T-helper 2 cell treated with Interferon-gamma antibody and Interleukin-4, amounts not matched to agents 5 μg/mL and 100 μg/mL, for 36 hours (primary cell): ENCODE results near the gene POU2F1.

ENCODE experiments used
- DNase-seq: peaks from one replicate; pipeline ENCODE4 v3.0.0; 2021; ENCODE audit warnings: low spot score
- H3K27ac Mint-ChIP-seq: one replicate; pipeline ENCODE4 v1.8.0; 2021; ENCODE audit warnings: mild to moderate bottlenecking, mixed read lengths
- H3K27me3 Mint-ChIP-seq: one replicate; pipeline ENCODE4 v1.8.0; 2021; ENCODE audit warnings: low read depth, mixed read lengths
- H3K36me3 Mint-ChIP-seq: one replicate; pipeline ENCODE4 v1.8.0; 2021; ENCODE audit warnings: low read depth, mixed read lengths
- H3K4me1 Mint-ChIP-seq: one replicate; pipeline ENCODE4 v1.8.0; 2021; ENCODE audit warnings: low read depth, mixed read lengths
- H3K4me3 Mint-ChIP-seq: one replicate; pipeline ENCODE4 v1.8.0; 2022; ENCODE audit warnings: mild to moderate bottlenecking, moderate library complexity, mixed read lengths
- H3K9me3 Mint-ChIP-seq: one replicate; pipeline ENCODE4 v1.8.0; 2021; ENCODE audit warnings: mixed read lengths

The POU2F1 gene

DNA sequence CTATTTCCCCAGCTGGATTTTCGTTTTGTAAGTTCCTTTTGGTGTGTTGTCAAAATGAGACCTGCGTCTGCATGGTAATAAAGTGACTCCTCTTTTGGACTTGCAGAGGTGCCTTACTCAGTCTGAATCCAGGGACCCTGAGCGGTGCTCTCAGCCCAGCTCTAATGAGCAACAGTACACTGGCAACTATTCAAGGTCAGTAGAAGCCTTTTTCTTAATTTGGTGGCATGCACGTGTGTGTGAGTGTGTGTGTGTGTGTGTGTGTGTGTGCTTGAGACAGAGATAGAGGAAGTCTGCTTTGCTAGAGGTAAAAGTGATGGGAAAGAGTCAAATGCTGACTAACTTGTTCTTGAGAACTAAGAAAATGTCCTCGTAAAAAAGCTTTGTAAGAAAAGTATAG lies 192.2 kb downstream of the POU2F1 start:
- no peak for DNase-seq
- Mint-ChIP-seq H3K36me3 (peaks cover 18% of the 10 kb centered on the region), H3K27ac (no peak overlapping the region), H3K4me1 (peaks cover 9% of the 10 kb centered on the region), H3K27me3 (no peaks in the 10 kb centered on the region), H3K4me3 (no peak overlapping the region), H3K9me3 (no peaks in the 10 kb centered on the region)

DNA sequence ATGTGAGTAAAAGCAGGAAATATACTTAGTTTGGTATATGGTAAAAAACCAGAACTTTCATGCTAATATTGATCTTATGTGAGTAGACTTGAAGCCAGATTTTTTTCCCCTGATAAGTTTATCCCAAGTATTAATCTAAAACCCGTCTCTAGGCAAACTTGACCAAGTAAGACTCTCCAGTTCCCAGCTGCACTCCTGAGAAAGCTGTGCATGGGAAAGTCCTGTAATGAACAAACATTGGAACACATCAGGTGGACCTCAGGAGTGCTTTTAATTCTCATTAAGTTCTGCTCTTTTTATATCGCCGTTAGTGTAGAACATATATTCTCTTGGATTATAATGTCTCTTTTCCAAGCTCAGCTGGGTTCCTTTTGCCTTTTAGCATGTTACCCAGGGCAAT lies 192.6 kb downstream of the POU2F1 start:
- H3K9me3 Mint-ChIP-seq = no peaks in the 10 kb centered on the region
- H3K27ac Mint-ChIP-seq = no peak overlapping the region
- no peak for DNase-seq
- peaks cover 9% of the 10 kb centered on the region for H3K4me1 Mint-ChIP-seq
- no peaks in the 10 kb centered on the region for H3K27me3 Mint-ChIP-seq
- peaks cover 20% of the 10 kb centered on the region for H3K36me3 Mint-ChIP-seq
- H3K4me3 Mint-ChIP-seq = no peak overlapping the region

DNA sequence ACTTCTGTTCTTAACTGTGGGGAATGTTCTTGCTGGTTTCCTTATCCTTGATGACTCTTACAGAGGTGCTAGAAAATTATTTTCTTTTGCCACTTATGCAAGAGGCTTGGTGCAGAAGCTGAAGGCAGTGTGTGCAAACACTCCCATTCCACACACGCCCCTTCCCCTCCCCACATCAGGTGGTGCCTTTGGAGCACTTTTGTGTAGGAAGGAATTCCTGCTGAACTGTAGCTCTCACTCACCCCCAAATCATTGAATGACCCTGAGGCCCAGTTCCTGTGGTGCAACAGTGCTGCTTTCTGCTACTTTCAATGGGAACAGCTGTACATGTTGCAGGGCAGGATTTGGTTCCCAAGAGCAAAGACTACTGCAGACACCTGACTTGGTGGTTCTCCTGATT lies 195.8 kb downstream of the POU2F1 start:
- no peak overlapping the region for H3K27ac Mint-ChIP-seq
- H3K27me3 Mint-ChIP-seq = no peaks in the 10 kb centered on the region
- no peak overlapping the region for H3K4me3 Mint-ChIP-seq
- peaks cover 21% of the 10 kb centered on the region for H3K36me3 Mint-ChIP-seq
- no peaks in the 10 kb centered on the region for H3K9me3 Mint-ChIP-seq
- no peak for DNase-seq
- H3K4me1 Mint-ChIP-seq = peaks cover 7% of the 10 kb centered on the region

DNA sequence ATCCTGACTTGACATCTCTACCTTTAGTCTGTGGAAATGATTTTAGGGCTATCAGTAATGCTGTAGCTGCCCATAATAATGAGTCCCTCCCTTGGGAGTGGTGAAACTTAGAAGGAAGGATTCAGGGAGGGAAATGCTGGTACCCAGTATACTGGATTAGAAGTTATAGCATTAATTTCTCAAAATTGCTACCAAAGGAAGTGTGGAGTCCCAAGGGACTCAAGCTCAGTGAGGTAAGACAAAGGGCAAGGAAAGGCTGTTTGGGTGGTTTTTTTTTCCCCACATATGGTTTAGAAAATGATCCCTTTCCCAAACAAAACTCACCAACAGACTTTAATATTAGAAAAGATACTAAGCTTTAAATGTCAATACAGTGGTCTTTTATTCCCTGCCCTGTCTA lies 197.7 kb downstream of the POU2F1 start:
- H3K36me3 Mint-ChIP-seq = peaks cover 9% of the 10 kb centered on the region
- H3K27me3 Mint-ChIP-seq = no peaks in the 10 kb centered on the region
- H3K4me1 Mint-ChIP-seq = peaks cover 2% of the 10 kb centered on the region
- no peak overlapping the region for H3K27ac Mint-ChIP-seq
- DNase-seq = no peak
- no peaks in the 10 kb centered on the region for H3K9me3 Mint-ChIP-seq
- no peak overlapping the region for H3K4me3 Mint-ChIP-seq

DNA sequence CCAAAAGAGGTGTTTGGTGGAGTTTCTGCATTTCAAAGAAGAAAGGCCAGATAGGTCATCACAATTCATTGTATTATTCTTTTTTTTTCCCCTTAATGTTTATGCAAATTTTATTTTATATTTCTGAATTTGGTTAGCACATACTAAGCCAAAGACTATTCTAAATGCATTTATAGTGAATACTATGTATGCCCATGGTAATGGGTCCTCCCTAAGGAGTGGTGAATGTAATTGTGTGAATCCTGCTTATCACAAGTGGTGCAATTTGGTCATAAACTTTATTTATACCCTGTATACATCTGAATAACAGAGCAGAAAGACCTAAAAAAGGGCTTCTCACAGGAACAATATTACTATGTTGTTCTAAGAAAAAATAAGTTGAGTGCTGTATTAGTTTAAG lies 198.6 kb downstream of the POU2F1 start:
- Mint-ChIP-seq H3K4me1 (peaks cover 2% of the 10 kb centered on the region), H3K9me3 (no peaks in the 10 kb centered on the region), H3K36me3 (peaks cover 9% of the 10 kb centered on the region), H3K27me3 (no peaks in the 10 kb centered on the region), H3K27ac (no peak overlapping the region), H3K4me3 (no peak overlapping the region)
- DNase-seq = no peak

DNA sequence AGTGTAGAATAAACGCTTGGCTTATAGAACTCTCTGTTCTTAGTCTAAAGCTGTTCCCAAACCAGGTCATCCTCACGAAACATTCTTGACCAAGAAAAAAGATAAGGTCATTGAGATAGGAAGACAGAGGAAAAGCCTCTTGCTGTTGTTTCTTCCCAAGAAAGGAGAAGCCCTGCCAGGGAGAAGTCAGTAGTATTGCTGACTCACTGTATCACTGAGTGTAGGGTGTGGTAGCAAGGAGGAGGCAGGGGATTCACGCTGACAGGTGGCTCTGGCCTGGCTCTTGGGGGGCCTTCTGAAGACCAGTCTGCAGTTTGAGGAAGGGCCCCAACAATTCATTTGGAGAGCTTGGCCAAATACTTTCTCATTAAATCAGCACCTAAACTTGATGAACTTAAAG lies 199.8 kb downstream of the POU2F1 start:
- H3K36me3 Mint-ChIP-seq = peaks cover 9% of the 10 kb centered on the region
- no peaks in the 10 kb centered on the region for H3K9me3 Mint-ChIP-seq
- no peak overlapping the region for H3K27ac Mint-ChIP-seq
- H3K4me3 Mint-ChIP-seq = no peak overlapping the region
- H3K27me3 Mint-ChIP-seq = no peaks in the 10 kb centered on the region
- no peak for DNase-seq
- peaks cover 2% of the 10 kb centered on the region for H3K4me1 Mint-ChIP-seq

DNA sequence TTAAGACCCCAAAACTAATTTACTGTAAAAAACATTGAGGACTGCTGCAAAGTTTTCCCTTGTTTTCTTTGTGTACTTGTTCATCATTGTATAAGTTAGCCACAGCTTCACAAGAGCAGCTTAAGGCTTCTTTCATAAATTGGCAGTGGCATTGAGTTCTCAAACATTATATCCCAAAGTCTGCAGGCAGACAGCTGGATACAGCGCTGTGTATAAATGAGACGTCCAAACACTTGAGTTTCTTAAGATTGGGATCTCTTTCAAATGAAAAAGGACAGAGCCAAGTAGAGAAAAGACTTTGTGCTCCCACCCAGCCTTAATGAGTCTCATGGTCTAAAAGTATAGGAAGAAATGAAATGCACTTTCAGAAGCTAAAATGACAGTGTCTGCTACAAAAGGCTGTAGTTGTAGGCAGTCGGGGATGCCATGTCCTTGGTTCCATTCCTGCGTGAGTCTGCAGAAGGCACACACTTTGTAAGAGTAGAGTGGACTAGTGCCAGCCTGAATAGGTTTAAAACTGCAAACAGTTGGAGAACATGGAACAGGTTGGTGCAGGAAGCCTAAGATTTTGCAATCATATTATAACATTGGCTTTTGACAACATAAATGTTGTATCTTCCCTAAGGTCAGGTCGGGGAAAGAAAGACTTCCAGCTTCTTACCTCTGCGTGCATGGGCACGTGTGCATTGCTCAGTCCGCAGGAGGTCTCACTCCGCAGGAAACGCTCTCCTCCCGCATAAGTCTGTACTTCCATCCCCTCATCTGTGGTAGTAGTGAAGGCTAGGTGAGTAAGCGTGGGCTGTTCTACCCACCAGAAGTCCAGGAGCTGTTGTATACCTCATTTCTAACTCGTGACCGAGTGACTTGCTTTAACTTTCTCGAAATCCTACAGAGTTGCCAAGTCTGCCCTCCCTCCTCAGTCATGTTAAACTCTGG lies 203.3 kb downstream of the POU2F1 start:
- Mint-ChIP-seq H3K27ac (no peak overlapping the region), H3K36me3 (peaks cover 4% of the 10 kb centered on the region), H3K4me1 (peaks cover 7% of the 10 kb centered on the region), H3K9me3 (no peaks in the 10 kb centered on the region), H3K27me3 (no peaks in the 10 kb centered on the region), H3K4me3 (no peak overlapping the region)
- DNase-seq = no peak

DNA sequence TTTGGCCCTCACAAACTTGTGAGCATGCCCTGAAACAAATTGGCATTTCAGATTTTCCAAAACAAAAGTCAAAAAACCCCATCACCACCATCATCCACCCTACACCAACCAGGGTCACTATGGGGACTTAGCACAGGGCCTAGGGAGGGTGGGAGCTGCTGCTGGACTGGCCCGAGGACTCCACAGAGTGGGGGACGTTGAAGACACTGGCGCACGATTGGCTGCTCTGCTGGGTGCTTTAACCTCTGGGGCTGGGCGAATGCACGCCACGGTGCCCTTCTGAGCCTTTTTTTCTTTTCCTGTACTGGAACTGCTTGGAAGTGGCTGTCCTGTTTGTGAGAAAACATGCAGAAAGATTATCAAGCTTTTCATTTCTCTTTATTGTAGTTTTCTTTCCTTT lies 204.8 kb downstream of the POU2F1 start:
- Mint-ChIP-seq H3K27me3 (no peaks in the 10 kb centered on the region), H3K9me3 (no peaks in the 10 kb centered on the region), H3K4me1 (peaks cover 12% of the 10 kb centered on the region), H3K4me3 (no peak overlapping the region), H3K27ac (no peak overlapping the region), H3K36me3 (peaks cover 14% of the 10 kb centered on the region)
- DNase-seq = no peak

DNA sequence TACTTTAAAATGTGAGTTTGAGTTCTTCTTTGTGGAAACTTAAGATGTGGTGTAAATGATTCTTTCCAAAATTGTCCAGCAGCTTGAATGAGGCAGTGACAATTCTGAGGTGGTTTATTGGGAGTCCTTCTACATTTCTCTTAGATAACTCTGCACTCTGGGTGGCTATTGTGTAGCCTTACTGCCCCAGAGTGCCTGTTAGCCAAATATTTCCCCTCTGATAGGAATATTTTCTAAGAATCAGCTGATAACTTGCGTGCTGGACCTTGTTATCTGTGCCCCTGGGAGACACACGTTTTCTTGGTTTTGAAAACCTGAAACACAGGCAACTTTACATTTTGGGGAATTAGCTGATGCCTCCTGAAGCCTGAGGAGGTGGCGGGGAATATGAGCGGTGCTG lies 206.0 kb downstream of the POU2F1 start:
- Mint-ChIP-seq H3K9me3 (no peaks in the 10 kb centered on the region), H3K27ac (peak overlapping the region; percentile 58), H3K27me3 (no peaks in the 10 kb centered on the region), H3K4me3 (no peak overlapping the region), H3K4me1 (peaks cover 12% of the 10 kb centered on the region), H3K36me3 (peaks cover 22% of the 10 kb centered on the region)
- DNase-seq = no peak

DNA sequence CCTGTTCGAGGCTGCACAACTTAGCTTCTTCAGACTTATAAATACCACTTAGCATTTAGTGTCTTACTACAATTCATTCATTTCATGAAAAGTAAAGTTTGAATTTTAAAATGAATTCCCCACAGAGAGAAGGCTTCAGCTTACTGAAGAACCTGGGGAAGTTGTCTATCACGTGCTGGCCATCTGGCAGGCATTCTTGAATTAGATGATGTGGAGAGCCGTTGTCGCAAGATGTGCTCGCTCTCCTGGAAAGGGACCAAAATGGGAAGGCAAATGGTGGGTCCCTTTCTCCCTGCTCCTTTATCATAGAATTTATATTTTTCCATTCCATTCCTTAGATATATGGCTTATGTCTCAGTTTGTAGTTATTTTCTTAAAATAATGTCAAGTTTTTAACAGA lies 207.2 kb downstream of the POU2F1 start:
- no peaks in the 10 kb centered on the region for H3K9me3 Mint-ChIP-seq

DNA sequence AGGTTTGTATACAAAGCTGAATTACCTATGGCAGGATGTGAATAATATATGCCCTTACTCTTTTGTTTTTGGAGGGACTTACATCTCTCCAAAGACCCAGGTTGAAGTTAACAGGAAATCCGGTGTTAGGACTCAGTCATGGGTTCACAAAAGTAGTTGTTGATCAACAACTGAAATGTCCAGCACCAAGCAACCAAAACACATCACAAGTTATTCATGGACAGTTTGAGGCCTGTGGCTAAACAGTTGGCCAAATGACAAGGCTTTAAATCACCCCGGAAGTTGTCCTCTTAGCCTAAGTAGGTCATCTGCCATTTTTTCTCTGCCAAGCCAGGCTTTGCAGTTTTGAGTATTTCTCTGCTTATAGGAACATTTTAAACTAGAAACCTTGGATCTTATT lies 207.7 kb downstream of the POU2F1 start:
- no peaks in the 10 kb centered on the region for H3K9me3 Mint-ChIP-seq
- H3K4me1 Mint-ChIP-seq = peaks cover 12% of the 10 kb centered on the region
- H3K27me3 Mint-ChIP-seq = no peaks in the 10 kb centered on the region
- DNase-seq = no peak
- no peak overlapping the region for H3K4me3 Mint-ChIP-seq
- H3K36me3 Mint-ChIP-seq = peaks cover 33% of the 10 kb centered on the region
- no peak overlapping the region for H3K27ac Mint-ChIP-seq

More for the DNA sequence above, 207.2 kb downstream of the POU2F1 start:
- DNase-seq = no peak
- H3K36me3 Mint-ChIP-seq = peaks cover 30% of the 10 kb centered on the region
- no peaks in the 10 kb centered on the region for H3K27me3 Mint-ChIP-seq
- peaks cover 12% of the 10 kb centered on the region for H3K4me1 Mint-ChIP-seq
- H3K27ac Mint-ChIP-seq = no peak overlapping the region
- H3K4me3 Mint-ChIP-seq = no peak overlapping the region

DNA sequence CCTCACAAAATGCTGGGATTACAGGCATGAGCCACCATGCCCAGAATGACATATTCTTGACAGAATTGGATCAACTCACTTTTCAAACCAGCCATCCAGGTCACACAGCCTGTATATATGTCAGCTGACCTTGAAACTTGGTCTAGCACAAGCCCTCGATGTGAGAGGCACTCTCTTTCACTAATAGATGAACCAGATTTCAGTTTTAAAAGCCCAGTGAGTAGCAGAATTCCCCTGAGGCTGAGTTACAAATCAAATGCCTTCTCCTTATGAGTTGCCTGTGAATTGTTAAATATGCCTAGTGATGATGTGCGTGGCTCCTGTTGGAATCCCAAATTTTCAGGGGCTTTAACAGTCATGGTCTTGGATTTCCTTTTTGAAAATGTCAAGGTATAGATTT lies 208.9 kb downstream of the POU2F1 start:
- Mint-ChIP-seq H3K36me3 (peaks cover 38% of the 10 kb centered on the region), H3K4me1 (peaks cover 12% of the 10 kb centered on the region), H3K27me3 (no peaks in the 10 kb centered on the region), H3K4me3 (no peak overlapping the region), H3K9me3 (no peaks in the 10 kb centered on the region), H3K27ac (no peak overlapping the region)
- no peak for DNase-seq

DNA sequence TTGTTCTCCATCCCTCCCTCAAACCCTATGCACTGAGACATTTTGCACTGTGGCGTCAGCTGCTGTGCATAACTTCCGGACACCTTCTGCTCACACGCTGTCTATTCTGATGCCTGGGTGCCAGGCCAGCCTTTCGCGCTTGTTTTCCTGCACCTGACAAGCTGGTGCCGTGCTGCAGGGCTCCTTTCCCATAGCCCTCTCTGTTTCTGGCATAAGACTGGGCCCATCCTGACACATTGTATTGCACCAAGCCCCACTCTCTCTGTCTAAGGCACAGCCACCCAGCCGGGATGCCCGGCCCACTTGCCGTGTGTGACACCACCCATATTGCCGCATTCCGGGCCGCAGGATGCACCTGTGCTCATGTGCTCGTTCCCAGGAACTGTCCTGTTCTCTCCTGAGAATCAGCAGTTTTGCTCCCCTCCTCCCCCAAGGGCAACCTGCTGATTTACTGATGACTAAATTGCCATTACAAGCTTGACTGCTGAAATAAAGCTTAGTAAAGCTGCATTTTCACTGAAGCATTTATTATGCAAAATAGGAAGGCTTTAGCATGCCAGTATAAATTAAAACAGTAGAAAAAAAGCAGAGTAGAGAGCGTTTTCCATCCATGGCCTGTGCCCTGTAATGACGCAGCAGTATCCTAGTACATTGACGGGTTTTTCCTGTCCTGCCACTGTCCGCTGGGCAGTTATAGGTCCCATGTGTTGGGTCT lies 209.6 kb downstream of the POU2F1 start:
- no peaks in the 10 kb centered on the region for H3K9me3 Mint-ChIP-seq
- H3K27me3 Mint-ChIP-seq = no peaks in the 10 kb centered on the region
- no peak overlapping the region for H3K4me3 Mint-ChIP-seq
- peaks cover 12% of the 10 kb centered on the region for H3K4me1 Mint-ChIP-seq
- H3K36me3 Mint-ChIP-seq = peaks cover 40% of the 10 kb centered on the region
- peak overlapping the region; percentile 57 for H3K27ac Mint-ChIP-seq
- DNase-seq = no peak

DNA sequence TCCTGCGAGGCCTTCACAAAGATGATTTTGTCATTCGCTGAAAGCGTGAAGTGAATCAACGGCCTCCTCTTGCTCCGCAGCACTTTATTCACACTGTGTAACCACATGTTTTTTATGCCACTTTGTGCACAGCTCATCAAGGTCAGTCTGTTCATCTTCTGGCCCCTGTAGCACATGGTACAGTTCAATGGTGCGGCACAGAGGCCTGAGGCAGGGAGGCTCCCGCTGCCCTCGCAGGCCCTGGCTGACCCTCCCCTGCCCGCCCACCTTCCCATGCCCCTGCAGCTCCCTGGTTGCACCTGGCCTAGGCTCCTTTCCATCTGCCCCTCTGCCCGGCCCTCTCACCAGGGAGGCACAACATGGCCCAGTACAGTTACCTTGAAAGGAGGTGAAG lies 210.2 kb downstream of the POU2F1 start:
- Mint-ChIP-seq H3K27ac (no peak overlapping the region), H3K27me3 (no peaks in the 10 kb centered on the region), H3K36me3 (peaks cover 45% of the 10 kb centered on the region), H3K4me1 (peaks cover 16% of the 10 kb centered on the region), H3K9me3 (no peaks in the 10 kb centered on the region), H3K4me3 (no peak overlapping the region)
- DNase-seq = no peak
